AG09309 (cell line): Measurements from ENCODE around the gene PKP4.
"Not testable (repeated sequence)": the region's sequence is repeated elsewhere in the genome, so short reads cannot be mapped to it uniquely, and the experiment has no call there.

Experiments
- DNase-seq: peaks from one replicate; pipeline ENCODE4 v3.0.0-alpha.2; 2010; ENCODE audit warnings: low read depth
- H3K4me3 ChIP-seq: 2 replicates; pipeline ENCODE4 v1.5.1; 2011; ENCODE audit warnings: mild to moderate bottlenecking, low read depth, low read length, moderate library complexity; ENCODE audit not compliant: control insufficient read depth
- TF ChIP-seq, protein P1 (sequence below): IDR thresholded peaks from 2 replicates; pipeline ENCODE4 v1.5.1; 2011; ENCODE audit warnings: mild to moderate bottlenecking, low read depth, low read length, inconsistent platforms; ENCODE audit not compliant: insufficient read depth, control insufficient read depth; ENCODE audit errors: missing control alignments

The PKP4 gene

DNA sequence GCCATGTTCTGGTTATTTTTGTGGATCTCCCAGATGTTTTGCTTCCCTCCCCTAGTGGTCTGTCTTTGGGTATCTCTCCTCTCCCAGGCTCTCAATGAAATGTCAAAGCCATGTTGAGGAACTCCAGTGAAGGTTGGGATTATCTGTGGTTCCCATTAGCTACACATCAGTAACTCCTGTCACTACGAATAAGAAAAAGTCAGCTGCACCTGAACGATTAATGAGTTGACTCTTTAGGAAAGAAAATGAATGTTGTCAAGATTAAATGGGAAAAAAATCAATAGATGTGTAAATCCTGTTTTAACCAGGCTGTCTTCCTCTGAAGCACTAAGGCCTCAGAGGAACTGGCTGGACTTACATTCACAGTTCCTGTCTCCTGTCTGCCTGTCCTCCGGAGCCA is 244.3 kb downstream of the PKP4 start:
- H3K4me3 ChIP-seq = no peak overlapping the region
- TF ChIP-seq, protein P1, sequence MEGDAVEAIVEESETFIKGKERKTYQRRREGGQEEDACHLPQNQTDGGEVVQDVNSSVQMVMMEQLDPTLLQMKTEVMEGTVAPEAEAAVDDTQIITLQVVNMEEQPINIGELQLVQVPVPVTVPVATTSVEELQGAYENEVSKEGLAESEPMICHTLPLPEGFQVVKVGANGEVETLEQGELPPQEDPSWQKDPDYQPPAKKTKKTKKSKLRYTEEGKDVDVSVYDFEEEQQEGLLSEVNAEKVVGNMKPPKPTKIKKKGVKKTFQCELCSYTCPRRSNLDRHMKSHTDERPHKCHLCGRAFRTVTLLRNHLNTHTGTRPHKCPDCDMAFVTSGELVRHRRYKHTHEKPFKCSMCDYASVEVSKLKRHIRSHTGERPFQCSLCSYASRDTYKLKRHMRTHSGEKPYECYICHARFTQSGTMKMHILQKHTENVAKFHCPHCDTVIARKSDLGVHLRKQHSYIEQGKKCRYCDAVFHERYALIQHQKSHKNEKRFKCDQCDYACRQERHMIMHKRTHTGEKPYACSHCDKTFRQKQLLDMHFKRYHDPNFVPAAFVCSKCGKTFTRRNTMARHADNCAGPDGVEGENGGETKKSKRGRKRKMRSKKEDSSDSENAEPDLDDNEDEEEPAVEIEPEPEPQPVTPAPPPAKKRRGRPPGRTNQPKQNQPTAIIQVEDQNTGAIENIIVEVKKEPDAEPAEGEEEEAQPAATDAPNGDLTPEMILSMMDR = no peak
- DNase-seq = no peak

DNA sequence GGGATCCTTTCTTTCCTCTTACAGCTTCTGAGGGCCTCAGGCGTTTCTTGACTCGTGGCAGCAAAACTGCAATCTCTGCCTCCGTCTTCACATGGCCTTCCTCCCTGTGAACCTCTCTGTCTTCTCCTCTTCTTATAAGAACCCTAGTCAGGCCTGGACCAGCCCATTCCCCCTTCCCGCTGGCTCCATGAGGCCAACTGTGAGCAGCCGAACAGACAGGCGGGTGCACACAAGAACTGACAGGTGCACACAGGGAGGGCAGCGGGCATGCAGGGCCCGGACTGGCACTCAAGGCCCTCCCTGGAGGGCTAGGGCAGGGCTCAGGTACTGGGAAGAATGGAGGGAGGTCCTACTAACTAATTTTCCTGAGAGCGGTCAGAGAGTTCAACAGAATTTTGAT is 246.0 kb downstream of the PKP4 start:
- TF ChIP-seq, protein P1 = no peak
- no peak overlapping the region for H3K4me3 ChIP-seq
- DNase-seq = no peak

GRCh38 chr2:158704724-158705465 is 248.1 kb downstream of the PKP4 start:
- DNase-seq, H3K4me3 ChIP-seq: not testable (repeated sequence)

- H3K4me3 ChIP-seq = no peak overlapping the region
- no peak for DNase-seq
- TF ChIP-seq, protein P1 = no peak
Observed at GRCh38 chr2:158712791-158713522, 256.2 kb downstream of the PKP4 start.

DNA sequence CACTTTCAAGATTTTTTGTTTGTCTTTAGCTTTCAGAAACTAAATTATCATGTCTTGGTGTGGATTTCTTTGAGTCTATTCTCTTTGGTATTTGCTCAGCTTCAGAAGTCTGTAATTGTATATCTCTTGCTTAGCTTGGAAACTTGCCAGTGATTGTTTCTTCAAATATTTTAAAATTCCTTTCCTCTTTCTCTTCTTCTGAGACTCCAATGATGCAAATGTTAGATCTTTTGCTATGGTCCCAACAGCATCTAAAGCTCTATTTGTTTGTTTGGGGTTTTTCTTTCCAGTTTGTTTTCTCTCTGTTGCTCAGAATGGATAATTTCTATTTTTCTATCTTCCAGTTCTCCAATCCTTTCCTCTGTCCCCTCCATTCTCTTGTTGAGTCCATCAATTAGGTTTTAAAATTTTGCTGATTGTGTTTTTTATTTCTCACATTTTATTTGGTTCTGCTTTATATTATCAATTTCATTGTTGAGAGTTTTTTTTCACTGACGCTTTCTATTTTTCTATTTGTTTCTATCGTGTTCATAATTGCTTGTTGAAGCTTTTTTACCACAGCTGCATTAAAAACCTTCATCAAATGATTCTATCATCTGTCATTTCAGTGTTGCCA is 256.9 kb downstream of the PKP4 start:
- DNase-seq = no peak
- H3K4me3 ChIP-seq = no peak overlapping the region
- TF ChIP-seq, protein P1 = no peak

GRCh38 chr2:158714420-158714819 is 257.7 kb downstream of the PKP4 start:
- no peak overlapping the region for H3K4me3 ChIP-seq
- DNase-seq = no peak
- TF ChIP-seq, protein P1 = no peak

- no peak overlapping the region for H3K4me3 ChIP-seq
- DNase-seq = no peak
- TF ChIP-seq, protein P1 = no peak
Observed at GRCh38 chr2:158715357-158715756, 258.6 kb downstream of the PKP4 start.
